Measurements from ENCODE around the gene CYP26A1.

DNA sequence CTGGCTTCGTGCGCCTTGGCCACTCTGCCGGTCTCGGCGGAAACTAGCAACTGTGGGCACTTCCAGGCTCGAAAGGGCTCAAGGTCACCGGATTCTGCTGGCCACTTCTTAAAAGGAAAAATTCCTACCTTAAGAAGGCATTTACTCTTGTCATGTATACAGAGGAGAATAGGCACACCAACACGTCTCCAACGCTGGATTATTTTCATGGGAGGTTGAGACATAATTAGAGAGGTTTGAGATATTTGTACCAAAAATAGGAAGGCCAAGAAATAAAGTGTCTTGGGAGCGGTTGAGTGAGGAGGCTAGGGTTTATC, 4.5 kb upstream of the CYP26A1 start:
- TF ChIP-seq SUZ12 (IDR thresholded peaks at IDR 0.05; ENCODE audit: extremely low read depth, insufficient read depth, insufficient read length) (no peak), ZNF274 (IDR thresholded peaks at IDR 0.05; ENCODE audit: low read depth, low read length) (no peak)
